HCT116 (cell line): ENCODE data around the gene SLC25A28. TPM values are rescaled to one million over a fixed set of nuclear protein-coding genes. Genes with fewer than 3 reads are reported as not detected.
A peak's percentile ranks its signal among the peaks of the same experiment; 100 is the strongest.

Source experiments
- ATAC-seq: fragments of 200-7000 bp; cut with Tn5 transposase; 2 replicates; pipeline ENCODE4 v1.9.1; 2020; ENCODE audit warnings: mild to moderate bottlenecking, moderate library complexity
- BruUV-seq: library from RNA; stranded (reverse); fragments of 400-500 nt; replicated peaks from 2 replicates; lab custom pipeline; 2021; lab: Mats Ljungman, UMichigan
- CTCF ChIA-PET: fragments of 300-600 bp; sonication (Branson Sonifier 250); formaldehyde crosslinking; loops from one replicate; lab custom pipeline; 2021; ENCODE audit warnings: antibody characterized with exemption; lab: Charles Lee
- POLR2A ChIA-PET: fragments of 300-600, 350-600 bp; sonication (Branson Sonifier 250); formaldehyde crosslinking; loops from one replicate; lab custom pipeline; 2021; ENCODE audit warnings: antibody characterized with exemption; lab: Charles Lee
- RAD21 ChIA-PET, 2 experiments: fragments of 300-600 bp; sonication (Branson Sonifier 250); formaldehyde crosslinking; loops; one replicate each; lab custom pipeline; 2023; ENCODE audit warnings: low total read pairs in 2 of 2; ENCODE audit not compliant: uncharacterized antibody in 2 of 2, unreplicated experiment in 2 of 2, low non-redundant PET in 1 of 2; lab: Charles Lee
- DNase-seq: peaks from one replicate; pipeline ENCODE4 v3.0.0-alpha.2; 2010; ENCODE audit warnings: low read depth, low spot score
- H2AFZ ChIP-seq: fragments of 200-600 bp; shearing (Covaris generic), sonication (generic); 2 replicates; pipeline ENCODE4 v1.6.1; 2017; ENCODE audit warnings: low read depth, mixed run types, mixed read lengths, antibody characterized with exemption, low read length; ENCODE audit not compliant: poor library complexity, severe bottlenecking
- H3K27ac ChIP-seq: 2 replicates; pipeline ENCODE4 v1.5.1; 2012; ENCODE audit warnings: low read depth, low read length
- H3K27me3 ChIP-seq: fragments of 200-600 bp; sonication (generic); 2 replicates; pipeline ENCODE4 v1.6.1; 2016; ENCODE audit warnings: mixed run types, low read length, mixed read lengths; ENCODE audit not compliant: insufficient read depth
- H3K36me3 ChIP-seq, 2 experiments: fragments of 200-500 bp in 1 of 2; fragments of 200-600 bp in 1 of 2; sonication (Bioruptor generic) in 1 of 2; sonication (generic) in 1 of 2; 2 replicates each; pipeline versions ENCODE4 v1.5.1 to v1.6.1; 2014 to 2016; ENCODE audit warnings: low read length in 2 of 2, inconsistent platforms in 1 of 2, mixed read lengths in 1 of 2, mixed run types in 1 of 2; ENCODE audit not compliant: insufficient read depth in 2 of 2, control insufficient read depth in 1 of 2
- H3K4me1 ChIP-seq, 2 experiments: fragments of 200-600 bp in 1 of 2; sonication (generic) in 1 of 2; 2 replicates each; pipeline versions ENCODE4 v1.5.1 to v1.6.1; 2012 to 2017; ENCODE audit warnings: low read length in 2 of 2, inconsistent platforms in 1 of 2, mild to moderate bottlenecking in 1 of 2, mixed read lengths in 1 of 2, mixed run types in 1 of 2, moderate library complexity in 1 of 2; ENCODE audit not compliant: insufficient read depth in 2 of 2, control insufficient read depth in 1 of 2
- H3K4me2 ChIP-seq: fragments of 200-600 bp; sonication (generic); 2 replicates; pipeline ENCODE4 v1.6.1; 2017; ENCODE audit warnings: mixed run types, low read length, mixed read lengths
- H3K4me3 ChIP-seq, 2 experiments: fragments of 200-600 bp in 1 of 2; sonication (generic) in 1 of 2; replicated peaks in 1 of 2; 2 replicates each; pipeline ENCODE4 v1.5.1; 2011 to 2016; ENCODE audit warnings: low read length in 2 of 2, control low read depth in 1 of 2, low read depth in 1 of 2, mild to moderate bottlenecking in 1 of 2, mixed read lengths in 1 of 2, mixed run types in 1 of 2
- H3K79me2 ChIP-seq: fragments of 200-600 bp; sonication (generic); 2 replicates; pipeline ENCODE4 v1.6.1; 2017; ENCODE audit warnings: mild to moderate bottlenecking, mixed run types, low read length, moderate library complexity, mixed read lengths; ENCODE audit not compliant: insufficient read depth
- H3K9ac ChIP-seq: fragments of 200-600 bp; sonication (generic); 2 replicates; pipeline ENCODE4 v1.6.1; 2016; ENCODE audit warnings: low read length, mixed read lengths
- H3K9me2 ChIP-seq: fragments of 200-600 bp; sonication (generic), shearing (Covaris generic); 2 replicates; pipeline ENCODE4 v1.6.1; 2017; ENCODE audit warnings: mixed run types, mild to moderate bottlenecking, moderate library complexity; ENCODE audit not compliant: insufficient read depth
- H3K9me3 ChIP-seq, 2 experiments: fragments of 200-500 bp in 1 of 2; fragments of 200-600 bp in 1 of 2; sonication (Bioruptor generic) in 1 of 2; sonication (generic) in 1 of 2; 2 replicates each; pipeline ENCODE4 v1.6.1; 2014 to 2017; ENCODE audit warnings: low read length in 2 of 2, mixed read lengths in 2 of 2, inconsistent platforms in 1 of 2, low read depth in 1 of 2, mild to moderate bottlenecking in 1 of 2, mixed run types in 1 of 2, moderate library complexity in 1 of 2; ENCODE audit not compliant: control insufficient read depth in 1 of 2, insufficient read depth in 1 of 2
- H4K20me1 ChIP-seq: fragments of 200-600 bp; sonication (generic), shearing (Covaris generic); 2 replicates; pipeline ENCODE4 v1.6.1; 2017; ENCODE audit warnings: mixed run types, mild to moderate bottlenecking, moderate library complexity; ENCODE audit not compliant: insufficient read depth
- EZH2phosphoT487 ChIP-seq: fragments of 200-600 bp; IDR thresholded peaks from 2 replicates; pipeline ENCODE4 v1.6.1; 2018; ENCODE audit warnings: antibody characterized with exemption, borderline replicate concordance
- POLR2A ChIP-seq: IDR thresholded peaks from 2 replicates; pipeline ENCODE4 v1.7.0; 2011; ENCODE audit warnings: borderline replicate concordance; ENCODE audit not compliant: insufficient read depth, insufficient read length; ENCODE audit errors: extremely low read depth
- POLR2AphosphoS5 ChIP-seq: IDR thresholded peaks from 2 replicates; pipeline ENCODE4 v1.6.1; 2011; ENCODE audit warnings: mild to moderate bottlenecking, low read depth, low read length, moderate library complexity
- RAD21 ChIP-seq: IDR thresholded peaks from 2 replicates; pipeline ENCODE4 v1.6.1; 2012; ENCODE audit warnings: low read depth, mild to moderate bottlenecking
- SIN3A ChIP-seq: IDR thresholded peaks from 2 replicates; pipeline ENCODE4 v1.6.1; 2012; ENCODE audit warnings: low read depth
- SRF ChIP-seq: IDR thresholded peaks from 2 replicates; pipeline ENCODE4 v1.6.1; 2012; ENCODE audit warnings: low read depth
- TCF7L2 ChIP-seq: IDR thresholded peaks from 2 replicates; pipeline ENCODE4 v1.7.0; 2011; ENCODE audit warnings: borderline replicate concordance, inconsistent platforms; ENCODE audit not compliant: insufficient read depth, insufficient read length; ENCODE audit errors: extremely low read depth
- YY1 ChIP-seq: IDR thresholded peaks from 2 replicates; pipeline ENCODE4 v1.6.1; 2011; ENCODE audit warnings: low read length, low read depth, moderate library complexity, mild to moderate bottlenecking; ENCODE audit not compliant: insufficient replicate concordance; ENCODE audit errors: extremely low read depth
- ZFX ChIP-seq: fragments of 450-650 bp; IDR thresholded peaks from 2 replicates; pipeline ENCODE4 v1.6.1; 2017
- intact Hi-C: fragments of 100-400 bp; cut with micrococcal nuclease; formaldehyde crosslinking; loops from 2 replicates; pipeline ENCODE4 v1.10.0; 2022
- total RNA-seq: library from RNA; stranded (reverse); gene quantifications from one replicate; pipeline ENCODE4 v1.2.1, GENCODE V29; 2021; ENCODE audit not compliant: unreplicated experiment
- TF ChIP-seq, protein P1 (sequence below), 3 experiments: fragments of 200-600 bp in 1 of 3; sonication (generic) in 1 of 3; IDR thresholded peaks in 2 of 3; conservative IDR thresholded peaks in 1 of 3; 2 replicates each; pipeline ENCODE4 v1.5.1; 2012 to 2017; ENCODE audit warnings: low read depth in 2 of 3, low read length in 2 of 3, antibody characterized with exemption in 1 of 3, borderline replicate concordance in 1 of 3, control low read depth in 1 of 3, mild to moderate bottlenecking in 1 of 3, mixed read lengths in 1 of 3, mixed run types in 1 of 3, moderate library complexity in 1 of 3; ENCODE audit not compliant: insufficient read depth in 1 of 3

The SLC25A28 gene
- total RNA-seq, 1 experiment from 2014 or later: 59.5 TPM

GRCh38 chr10:99621454-99622251 lies 1.4 kb upstream of the SLC25A28 start:
- DNase-seq (no peak), ATAC-seq (peak; percentile 4)
- TSS peak; percentile 90 for BruUV-seq
- H3K27ac ChIP-seq: peak overlapping the region; percentile 96
- H3K9ac ChIP-seq: peak overlapping the region; percentile 92
- no peaks in the 10 kb centered on the region for H3K9me2 ChIP-seq
- peaks cover 34% of the 10 kb centered on the region for H3K79me2 ChIP-seq
- POLR2A ChIA-PET: interaction anchor here (1.0 to 3.2 kb wide), 7 partner anchors 9 to 191 kb away, joined by 3 to 23 read pairs (median 8); partner anchors contain the start of genes ABCC2, COX15, CUTC and ENTPD7
- no peaks in the 10 kb centered on the region for H3K9me3 ChIP-seq
- CTCF ChIA-PET: interaction anchor here (0.8 to 2.8 kb wide), 7 partner anchors 9 to 186 kb away, joined by 3 to 10 read pairs (median 5); partner anchors contain the start of gene ENTPD7
- intact Hi-C loops: loop anchor here (1.0 to 2.0 kb wide), 2 partner anchors 38 to 89 kb away; partner anchors contain the start of gene ENTPD7
- H2AFZ ChIP-seq: no peak overlapping the region
- peak; percentile 84 for TF ChIP-seq ZFX
- no peak for TF ChIP-seq TCF7L2
- peak; percentile 86 for TF ChIP-seq POLR2A
- H3K4me3 ChIP-seq: peak overlapping the region; percentile 63 to 73
- peak overlapping the region; percentile 79 for H3K4me2 ChIP-seq
- peaks cover 17 to 34% of the 10 kb centered on the region in 2 experiments for H3K4me1 ChIP-seq
- no peaks in the 10 kb centered on the region for H3K27me3 ChIP-seq
- RAD21 ChIA-PET: no interaction called here
- H3K36me3 ChIP-seq: peaks cover 0 to 6% of the 10 kb centered on the region in 2 experiments; a peak in 1 of 4 replicates
- no peaks in the 10 kb centered on the region for H4K20me1 ChIP-seq

DNA sequence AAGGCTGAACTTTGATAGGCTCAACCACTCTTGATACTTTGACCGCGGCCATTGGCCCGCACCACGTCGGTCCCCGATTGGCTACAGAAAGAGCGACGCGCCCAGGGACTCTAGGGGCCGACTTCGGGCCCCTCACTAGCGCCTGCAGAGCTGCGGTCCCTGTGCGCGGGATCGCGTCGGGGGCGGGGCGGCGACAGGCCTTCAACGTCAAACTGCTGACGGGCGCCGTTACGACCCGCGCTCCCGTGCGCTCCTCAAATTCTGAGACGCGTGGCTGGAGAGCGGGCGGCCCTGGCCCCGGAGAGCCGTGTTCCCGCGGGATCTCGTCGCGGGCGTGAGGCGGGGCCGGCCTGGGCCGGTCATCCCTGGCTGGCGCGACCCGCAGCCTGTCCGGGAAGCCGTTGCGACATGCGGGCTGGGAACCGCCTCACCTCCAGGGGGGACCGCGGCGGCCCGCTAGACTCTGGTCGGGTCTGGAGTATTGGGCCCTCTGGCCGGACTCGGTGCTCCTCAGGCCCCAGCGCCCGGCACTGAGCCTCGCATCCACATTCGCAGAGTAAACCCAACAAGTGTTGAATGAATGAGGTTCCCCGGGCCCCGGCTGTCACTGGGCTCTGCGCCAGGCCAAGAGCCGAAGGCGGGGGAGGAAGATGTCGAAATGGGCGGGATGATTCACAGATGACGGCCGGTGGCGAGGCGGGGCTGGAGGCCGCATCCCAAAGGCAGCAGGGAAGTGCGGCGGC lies 643 bp upstream of the SLC25A28 start:
- H3K4me2 ChIP-seq: peak overlapping the region; percentile 79
- H3K4me3 ChIP-seq: peak overlapping the region; percentile 63 to 73
- no peaks in the 10 kb centered on the region for H3K27me3 ChIP-seq
- CTCF ChIA-PET: interaction anchor here (0.8 to 2.8 kb wide), 10 partner anchors 9 to 187 kb away, joined by 3 to 10 read pairs (median 4); no protein-coding TSS in a partner anchor
- BruUV-seq: no TSS peak
- ATAC-seq (peak; percentile 90), DNase-seq (peak; percentile 89)
- H4K20me1 ChIP-seq: no peaks in the 10 kb centered on the region
- peak overlapping the region; percentile 96 for H3K27ac ChIP-seq
- H3K9ac ChIP-seq: peak overlapping the region; percentile 92
- H3K9me2 ChIP-seq: no peaks in the 10 kb centered on the region
- H2AFZ ChIP-seq: no peak overlapping the region
- POLR2A ChIA-PET: interaction anchor here (0.9 to 3.2 kb wide), 9 partner anchors 10 to 190 kb away, joined by 3 to 23 read pairs (median 4); partner anchors contain the start of genes ABCC2, COX15, CUTC and ENTPD7
- peaks cover 42% of the 10 kb centered on the region for H3K79me2 ChIP-seq
- H3K4me1 ChIP-seq: peaks cover 17 to 34% of the 10 kb centered on the region in 2 experiments
- intact Hi-C loops: loop anchor here (1.0 to 2.0 kb wide), 2 partner anchors 38 to 90 kb away; partner anchors contain the start of gene ENTPD7
- H3K9me3 ChIP-seq: no peaks in the 10 kb centered on the region
- RAD21 ChIA-PET: no interaction called here
- peaks cover 0 to 6% of the 10 kb centered on the region in 2 experiments; a peak in 2 of 4 replicates for H3K36me3 ChIP-seq
- TF ChIP-seq POLR2A (peak; percentile 56), SIN3A (no peak), POLR2AphosphoS5 (peak; percentile 96; the same call in 1 of the 2 replicates), YY1 (peak; percentile 75), ZFX (peak; percentile 93), RAD21 (no peak), SRF (no peak), EZH2phosphoT487 (no peak)
- TF ChIP-seq, protein P1, sequence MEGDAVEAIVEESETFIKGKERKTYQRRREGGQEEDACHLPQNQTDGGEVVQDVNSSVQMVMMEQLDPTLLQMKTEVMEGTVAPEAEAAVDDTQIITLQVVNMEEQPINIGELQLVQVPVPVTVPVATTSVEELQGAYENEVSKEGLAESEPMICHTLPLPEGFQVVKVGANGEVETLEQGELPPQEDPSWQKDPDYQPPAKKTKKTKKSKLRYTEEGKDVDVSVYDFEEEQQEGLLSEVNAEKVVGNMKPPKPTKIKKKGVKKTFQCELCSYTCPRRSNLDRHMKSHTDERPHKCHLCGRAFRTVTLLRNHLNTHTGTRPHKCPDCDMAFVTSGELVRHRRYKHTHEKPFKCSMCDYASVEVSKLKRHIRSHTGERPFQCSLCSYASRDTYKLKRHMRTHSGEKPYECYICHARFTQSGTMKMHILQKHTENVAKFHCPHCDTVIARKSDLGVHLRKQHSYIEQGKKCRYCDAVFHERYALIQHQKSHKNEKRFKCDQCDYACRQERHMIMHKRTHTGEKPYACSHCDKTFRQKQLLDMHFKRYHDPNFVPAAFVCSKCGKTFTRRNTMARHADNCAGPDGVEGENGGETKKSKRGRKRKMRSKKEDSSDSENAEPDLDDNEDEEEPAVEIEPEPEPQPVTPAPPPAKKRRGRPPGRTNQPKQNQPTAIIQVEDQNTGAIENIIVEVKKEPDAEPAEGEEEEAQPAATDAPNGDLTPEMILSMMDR (IDR thresholded peaks at IDR 0.05 in 2 of 3, conservative IDR thresholded peaks at IDR 0.05 in 1 of 3; ENCODE audit: borderline replicate concordance in 1 of 3, insufficient read depth in 1 of 3, low read depth in 2 of 3, low read length in 2 of 3): peak in 1 of 3 experiments; percentile 7; a peak in 1 of 6 replicates
